GM08714 (cell line): Measurements from ENCODE around the gene DPP7.
A peak's percentile ranks its signal among the peaks of the same experiment; 100 is the strongest.

Experiments used
- H3K4me3 ChIP-seq: fragments of 200-500 bp; sonication (Bioruptor generic); 2 replicates; pipeline ENCODE4 v1.5.1; 2014; ENCODE audit warnings: mild to moderate bottlenecking, low read length, inconsistent platforms
- ZNF274 ChIP-seq: IDR thresholded peaks from 2 replicates; pipeline ENCODE4 v1.6.1; 2012; ENCODE audit warnings: mild to moderate bottlenecking, low read depth, low read length

The DPP7 gene

GRCh38 chr9:137115394-137116026 is 977 bp upstream of the DPP7 start:
- no peak for TF ChIP-seq ZNF274
- no peak overlapping the region for H3K4me3 ChIP-seq

- H3K4me3 ChIP-seq = peak overlapping the region; percentile 66; the same call in 1 of the 2 replicates
- no peak for TF ChIP-seq ZNF274
These were observed 317 bp downstream of the DPP7 start for GRCh38 chr9:137114220-137114612.

- no peak overlapping the region; the same call in 1 of the 2 replicates for H3K4me3 ChIP-seq
- TF ChIP-seq ZNF274 = no peak
These were observed 961 bp downstream of the DPP7 start for GRCh38 chr9:137113385-137114159.

GRCh38 chr9:137112564-137113384 is 1.8 kb downstream of the DPP7 start:
- TF ChIP-seq ZNF274 = no peak

GRCh38 chr9:137111788-137112563 is 2.6 kb downstream of the DPP7 start:
- H3K4me3 ChIP-seq = no peak overlapping the region

More at GRCh38 chr9:137112564-137113384, 1.8 kb downstream of the DPP7 start:
- no peak overlapping the region for H3K4me3 ChIP-seq

GRCh38 chr9:137110911-137111787 is 3.4 kb downstream of the DPP7 start:
- no peak overlapping the region for H3K4me3 ChIP-seq
- TF ChIP-seq ZNF274 = no peak

More at GRCh38 chr9:137111788-137112563, 2.6 kb downstream of the DPP7 start:
- TF ChIP-seq ZNF274 = no peak

- no peak for TF ChIP-seq ZNF274
- no peak overlapping the region for H3K4me3 ChIP-seq
These were observed 4.2 kb downstream of the DPP7 start for GRCh38 chr9:137110147-137110910.

GRCh38 chr9:137109250-137110146 is 5.0 kb downstream of the DPP7 start:
- TF ChIP-seq ZNF274 = no peak
- H3K4me3 ChIP-seq = no peak overlapping the region

GRCh38 chr9:137108608-137109249 is 5.8 kb downstream of the DPP7 start:
- no peak for TF ChIP-seq ZNF274
- no peak overlapping the region for H3K4me3 ChIP-seq

- TF ChIP-seq ZNF274 = no peak
These were observed 6.6 kb downstream of the DPP7 start for GRCh38 chr9:137107982-137108381.

More at GRCh38 chr9:137107982-137108381, 6.6 kb downstream of the DPP7 start:
- no peak overlapping the region for H3K4me3 ChIP-seq
